GM12878 (cell line): ENCODE results near the gene ANKRD13B. TPM values are rescaled to one million over a fixed set of nuclear protein-coding genes. Genes with fewer than 3 reads are reported as not detected.
A peak's percentile ranks its signal among the peaks of the same experiment; 100 is the strongest.

ENCODE experiments used
- ATF7 ChIP-seq: fragments of 450-650 bp; IDR thresholded peaks from 2 replicates; pipeline ENCODE4 v1.6.1; 2016; ENCODE audit warnings: low read depth, mild to moderate bottlenecking
- BHLHE40 ChIP-seq, 2 experiments: fragments of 450-650 bp in 1 of 2; IDR thresholded peaks; 2 replicates each; pipeline ENCODE4 v1.6.1; 2011 to 2017; ENCODE audit warnings: low read depth in 2 of 2, borderline replicate concordance in 1 of 2, improper control_type of control experiment in 1 of 2, low read length in 1 of 2, mild to moderate bottlenecking in 1 of 2
- CHD4 ChIP-seq: fragments of 200-600 bp; sonication (generic); IDR thresholded peaks from 2 replicates; pipeline ENCODE4 v1.6.1; 2016; ENCODE audit warnings: mild to moderate bottlenecking
- E2F8 ChIP-seq: fragments of 450-650 bp; IDR thresholded peaks from 2 replicates; pipeline ENCODE4 v1.6.1; 2018; ENCODE audit warnings: mild to moderate bottlenecking, low read depth, moderate library complexity; ENCODE audit not compliant: partially characterized antibody
- EZH2 ChIP-seq: IDR thresholded peaks from 2 replicates; pipeline ENCODE4 v1.6.1; 2012; ENCODE audit warnings: low read depth, mild to moderate bottlenecking, control low read depth, inconsistent platforms, low read length, borderline replicate concordance; ENCODE audit not compliant: control insufficient read depth
- HDAC6 ChIP-seq: fragments of 200-600 bp; sonication (generic); IDR thresholded peaks from one replicate; pipeline ENCODE4 v1.8.0; 2017; ENCODE audit warnings: antibody characterized with exemption; ENCODE audit not compliant: unreplicated experiment
- IKZF2 ChIP-seq, 2 experiments: fragments of 450-650 bp; IDR thresholded peaks; 2 replicates each; pipeline ENCODE4 v1.6.1; 2017; ENCODE audit warnings: mild to moderate bottlenecking in 2 of 2, moderate library complexity in 2 of 2
- JUNB ChIP-seq: IDR thresholded peaks from 2 replicates; pipeline ENCODE4 v1.6.1; 2016; ENCODE audit warnings: antibody characterized with exemption, mild to moderate bottlenecking
- JUND ChIP-seq: IDR thresholded peaks from 2 replicates; pipeline ENCODE4 v1.6.1; 2012; ENCODE audit warnings: low read depth, mild to moderate bottlenecking, low read length, improper control_type of control experiment, moderate library complexity
- KAT2A ChIP-seq: conservative IDR thresholded peaks from 2 replicates; pipeline ENCODE4 v1.6.1; 2011; ENCODE audit warnings: low read depth, low read length; ENCODE audit not compliant: control insufficient read depth
- KLF5 ChIP-seq: fragments of 450-650 bp; IDR thresholded peaks from 2 replicates; pipeline ENCODE4 v1.6.1; 2014; ENCODE audit warnings: mild to moderate bottlenecking; ENCODE audit not compliant: partially characterized antibody
- MAX ChIP-seq: IDR thresholded peaks from 2 replicates; pipeline ENCODE4 v1.6.1; 2012; ENCODE audit warnings: low read depth, low read length, improper control_type of control experiment
- NFIC ChIP-seq: IDR thresholded peaks from 2 replicates; pipeline ENCODE4 v1.6.1; 2012; ENCODE audit warnings: low read depth, mild to moderate bottlenecking, inconsistent platforms, low read length, moderate library complexity
- NFYA ChIP-seq: IDR thresholded peaks from 2 replicates; pipeline ENCODE4 v1.6.1; 2011; ENCODE audit warnings: low read depth, mild to moderate bottlenecking, low read length, improper control_type of control experiment, borderline replicate concordance
- PML ChIP-seq: IDR thresholded peaks from 2 replicates; pipeline ENCODE4 v1.6.1; 2012; ENCODE audit warnings: low read length, inconsistent platforms
- POLR2A ChIP-seq: IDR thresholded peaks from 2 replicates; pipeline ENCODE4 v1.6.1; 2011; ENCODE audit warnings: low read depth, mild to moderate bottlenecking, low read length
- STAT3 ChIP-seq: IDR thresholded peaks from 2 replicates; pipeline ENCODE4 v1.6.1; 2011; ENCODE audit warnings: low read depth, low read length, improper control_type of control experiment
- TAF1 ChIP-seq: IDR thresholded peaks from 2 replicates; pipeline ENCODE4 v1.6.1; 2011; ENCODE audit warnings: mild to moderate bottlenecking, low read depth, low read length, borderline replicate concordance
- TBL1XR1 ChIP-seq: IDR thresholded peaks from 2 replicates; pipeline ENCODE4 v1.6.1; 2012; ENCODE audit warnings: low read depth, low read length, improper control_type of control experiment
- YY1 ChIP-seq: IDR thresholded peaks from 2 replicates; pipeline ENCODE4 v1.6.1; 2011; ENCODE audit warnings: low read depth, mild to moderate bottlenecking, low read length
- ZBED1 ChIP-seq: IDR thresholded peaks from 2 replicates; pipeline ENCODE4 v1.6.1; 2016; ENCODE audit warnings: borderline replicate concordance
- ZBTB4 ChIP-seq: fragments of 450-650 bp; formaldehyde crosslinking; IDR thresholded peaks from 2 replicates; pipeline ENCODE4 v1.4.0; 2022; ENCODE audit warnings: mild to moderate bottlenecking, moderate library complexity
- ZNF384 ChIP-seq: IDR thresholded peaks from 2 replicates; pipeline ENCODE4 v1.6.1; 2012; ENCODE audit warnings: low read depth, mild to moderate bottlenecking, low read length, improper control_type of control experiment, borderline replicate concordance
- polyA plus RNA-seq, 11 experiments: library from polyadenylated mRNA; depleted of rRNA in 4 of 11; unstranded in 6 of 11; stranded (reverse) in 5 of 11; fragments of >200 nt; fragmentation: Nextera tagmentation in 4 of 11; fragmentation: Illumina TruSeq in 1 of 11; extraction: Ambion mirVana in 4 of 11; extraction: Trizol in 1 of 11; gene quantifications; 1 replicate in 1 of 11; 2 replicates in 10 of 11; pipeline versions ENCODE4 v1.2.1 to v1.2.3, GENCODE V29; 2011 to 2016; ENCODE audit warnings: inconsistent platforms in 2 of 11, missing spikeins in 2 of 11, low read depth in 1 of 11
- total RNA-seq, 4 experiments: library from RNA; depleted of rRNA in 3 of 4; stranded (reverse); fragments of >200 nt in 3 of 4; fragmentation: Illumina TruSeq in 1 of 4; extraction: Trizol in 1 of 4; gene quantifications; 2 replicates each; pipeline versions ENCODE4 v1.2.1 to v1.2.3, GENCODE V29; 2013 to 2021

The ANKRD13B gene
- total and polyA plus RNA-seq, 10 of the 15 experiments (the other 5 are each of a cell fraction or from before 2014, with no cell fraction given) = 0.18 to 15.0 (median 2.8) TPM

- no peak for TF ChIP-seq ZBTB4 (CRISPR knock-in tag)
- TF ChIP-seq KAT2A = no peak
- TF ChIP-seq NFYA = no peak
- 0 out of 2 replicates have a peak, but pooled peaks have one; percentile 41 for TF ChIP-seq YY1
- TF ChIP-seq ATF7 = no peak
- no peak for TF ChIP-seq PML
- TF ChIP-seq BHLHE40 (IDR thresholded peaks at IDR 0.05; ENCODE audit: borderline replicate concordance in 1 of 2, low read depth in 2 of 2, low read length in 1 of 2) = peak in 1 of 2 experiments; percentile 73; a peak in 2 of 4 replicates
- no peak for TF ChIP-seq STAT3
- TF ChIP-seq IKZF2 (IDR thresholded peaks at IDR 0.05) = peak; percentile 60 to 61; a peak in 2 of 4 replicates
- no peak for TF ChIP-seq JUNB
- TF ChIP-seq ZBED1 = no peak
- TF ChIP-seq NFIC = no peak
- peak; percentile 61 for TF ChIP-seq KLF5
- TF ChIP-seq HDAC6 = no peak
- TF ChIP-seq TBL1XR1 = no peak
- TF ChIP-seq TAF1 = no peak
- 0 out of 2 replicates have a peak, but pooled peaks have one; percentile 24 for TF ChIP-seq MAX
- no peak for TF ChIP-seq EZH2
- TF ChIP-seq JUND = no peak
- peak; percentile 77 for TF ChIP-seq POLR2A
- TF ChIP-seq ZNF384 = no peak
- no peak for TF ChIP-seq CHD4
- no peak for TF ChIP-seq E2F8
These were observed 24.7 kb downstream of the ANKRD13B start (continued) for GRCh38 chr17:29617481-29618271.
